Measurements from ENCODE around the gene OR52A1. TPM values are rescaled to one million over a fixed set of nuclear protein-coding genes. Genes with fewer than 3 reads are reported as not detected.
"Not testable (repeated sequence)": the region's sequence is repeated elsewhere in the genome, so short reads cannot be mapped to it uniquely, and the experiment has no call there.

The OR52A1 gene
- total RNA-seq, 1 experiment from 2014 or later: not detected

DNA sequence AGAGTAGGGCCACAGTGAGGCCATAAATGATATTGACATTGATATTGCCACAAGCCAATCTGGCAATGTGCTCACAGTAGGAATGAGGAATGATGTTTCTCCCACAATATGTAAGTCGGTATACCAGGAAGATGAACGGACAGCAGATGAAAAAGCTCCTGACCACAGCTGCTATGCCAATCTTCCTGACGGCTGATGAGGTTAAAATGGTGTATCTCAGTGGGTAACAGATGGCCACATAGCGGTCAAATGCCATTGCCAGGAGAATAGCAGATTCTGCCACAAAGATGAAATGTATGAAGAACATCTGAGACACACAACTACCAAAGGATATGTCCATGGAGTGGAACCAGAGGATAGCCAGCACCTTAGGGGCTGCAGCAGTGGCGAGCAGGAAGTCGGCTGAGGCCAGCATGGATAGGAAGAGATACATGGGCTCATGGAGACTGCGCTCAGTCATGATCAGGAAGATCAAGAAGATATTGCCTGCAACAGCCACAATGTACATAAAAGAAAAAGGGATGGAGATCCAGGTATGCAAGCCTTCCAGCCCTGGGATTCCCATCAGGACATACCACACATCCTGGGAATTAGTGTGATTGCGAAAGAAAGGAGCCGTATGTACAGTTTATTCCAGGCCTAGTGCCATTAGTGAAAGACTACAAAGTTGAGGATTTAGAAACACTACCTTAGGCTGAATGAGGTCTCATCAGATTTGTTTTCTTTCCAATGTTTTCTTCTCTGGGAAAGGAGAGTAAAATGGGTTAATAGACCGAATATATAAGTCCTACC lies 23.7 kb upstream of the OR52A1 start:
- H3K4me1 ChIP-seq (ENCODE audit: low read length): no peaks in the 10 kb centered on the region

DNA sequence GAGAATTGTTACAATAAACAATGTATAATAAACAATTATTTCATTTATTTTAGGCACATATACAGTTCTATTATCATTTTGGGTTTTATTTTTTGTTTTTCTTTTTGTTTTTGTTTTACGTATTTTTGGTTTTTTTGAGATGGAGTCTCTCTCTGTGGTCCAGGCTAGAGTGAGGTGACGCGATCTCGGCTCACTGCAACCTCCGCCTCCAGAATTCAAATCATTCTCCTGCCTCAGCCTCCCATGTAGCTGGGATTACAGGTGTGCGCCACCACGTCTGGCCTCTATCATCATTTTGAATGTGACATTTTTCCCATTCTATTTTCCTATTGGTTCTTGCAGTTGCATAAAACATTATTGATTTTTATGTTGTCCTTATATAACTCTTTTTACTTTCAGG lies 20.4 kb upstream of the OR52A1 start:
- Histone ChIP-seq H3K79me2 (ENCODE audit: low read length) (no peaks in the 10 kb centered on the region), H3K4me2 (ENCODE audit: low read depth, low read length, poor library complexity, severe bottlenecking) (no peak overlapping the region), H3K27ac (ENCODE audit: low read length) (no peak overlapping the region)

More for the DNA sequence above, 23.7 kb upstream of the OR52A1 start:
- Histone ChIP-seq H3K9ac (ENCODE audit: low read length) (no peak overlapping the region), H3K36me3 (ENCODE audit: insufficient read depth, low read length) (no peaks in the 10 kb centered on the region), H3K27me3 (ENCODE audit: low read length) (no peaks in the 10 kb centered on the region), H3K4me2 (ENCODE audit: low read depth, low read length, poor library complexity, severe bottlenecking) (no peak overlapping the region), H3K79me2 (ENCODE audit: low read length) (no peaks in the 10 kb centered on the region), H3K4me3 (ENCODE audit: low read length) (no peak overlapping the region), H4K20me1 (ENCODE audit: insufficient read depth, low read depth, low read length) (no peaks in the 10 kb centered on the region), H3K9me3 (ENCODE audit: low read length) (no peaks in the 10 kb centered on the region), H2AFZ (ENCODE audit: low read length) (no peak overlapping the region), H3K9me2 (replicated peaks; ENCODE audit: insufficient read depth, low read length) (no peaks in the 10 kb centered on the region), H3K27ac (ENCODE audit: low read length) (no peak overlapping the region)
- no peak for DNase-seq

DNA sequence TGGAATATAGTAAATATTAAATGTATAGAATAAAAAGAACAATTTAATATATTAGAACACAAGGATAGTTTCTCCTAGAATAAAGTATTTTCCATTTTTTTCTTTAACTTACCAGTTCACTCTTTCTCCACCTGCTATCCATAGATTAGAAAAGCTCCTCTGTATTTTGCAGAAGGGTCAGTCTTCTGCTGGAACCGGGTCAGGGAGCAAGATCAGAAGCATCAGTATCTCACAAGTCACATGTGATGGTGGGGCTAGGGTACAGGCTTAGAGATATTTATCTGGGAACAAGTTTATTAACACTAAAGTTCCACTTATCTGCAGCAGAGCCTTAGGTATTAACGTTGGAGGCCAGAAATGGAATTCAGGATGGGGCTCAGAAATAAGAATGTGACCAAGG lies 17.3 kb upstream of the OR52A1 start:
- Histone ChIP-seq H3K79me2 (ENCODE audit: low read length) (no peaks in the 10 kb centered on the region), H3K4me3 (ENCODE audit: low read length) (no peak overlapping the region), H2AFZ (ENCODE audit: low read length) (no peak overlapping the region), H3K9me2 (replicated peaks; ENCODE audit: insufficient read depth, low read length) (no peaks in the 10 kb centered on the region), H3K27ac (ENCODE audit: low read length) (no peak overlapping the region), H3K4me1 (ENCODE audit: low read length) (no peaks in the 10 kb centered on the region), H3K9me3 (ENCODE audit: low read length) (no peaks in the 10 kb centered on the region), H3K36me3 (ENCODE audit: insufficient read depth, low read length) (no peaks in the 10 kb centered on the region), H3K9ac (ENCODE audit: low read length) (no peak overlapping the region), H3K27me3 (ENCODE audit: low read length) (no peaks in the 10 kb centered on the region), H4K20me1 (ENCODE audit: insufficient read depth, low read depth, low read length) (no peaks in the 10 kb centered on the region), H3K4me2 (ENCODE audit: low read depth, low read length, poor library complexity, severe bottlenecking) (no peak overlapping the region)
- DNase-seq: no peak

More for the DNA sequence above, 20.4 kb upstream of the OR52A1 start:
- Histone ChIP-seq H3K9me2 (replicated peaks; ENCODE audit: insufficient read depth, low read length) (no peaks in the 10 kb centered on the region), H3K9me3 (ENCODE audit: low read length) (no peaks in the 10 kb centered on the region), H3K9ac (ENCODE audit: low read length) (no peak overlapping the region), H4K20me1 (ENCODE audit: insufficient read depth, low read depth, low read length) (no peaks in the 10 kb centered on the region), H3K27me3 (ENCODE audit: low read length) (no peaks in the 10 kb centered on the region), H2AFZ (ENCODE audit: low read length) (no peak overlapping the region), H3K36me3 (ENCODE audit: insufficient read depth, low read length) (no peaks in the 10 kb centered on the region), H3K4me1 (ENCODE audit: low read length) (no peaks in the 10 kb centered on the region), H3K4me3 (ENCODE audit: low read length) (no peak overlapping the region)
- DNase-seq: no peak

DNA sequence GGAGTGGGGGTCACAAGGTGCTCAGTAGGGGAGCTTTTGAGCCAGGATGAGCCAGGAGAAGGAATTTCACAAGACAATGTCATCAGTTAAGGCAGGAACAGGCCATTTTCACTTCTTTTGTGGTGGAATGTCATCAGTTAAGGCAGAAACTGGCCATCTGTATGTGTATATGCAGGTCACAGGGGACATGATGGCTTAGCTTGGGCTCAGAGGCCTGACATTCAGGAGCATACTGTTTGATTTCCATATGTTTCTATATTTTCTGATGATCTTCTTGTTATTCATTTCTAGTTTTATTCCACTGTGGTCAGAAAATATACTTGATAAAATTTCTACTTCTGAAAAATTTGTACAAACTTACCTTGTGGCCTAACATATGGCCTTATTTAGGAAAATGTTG lies 11.3 kb upstream of the OR52A1 start:
- not testable (repeated sequence) for H3K27ac ChIP-seq (ENCODE audit: low read length); H3K79me2 ChIP-seq (ENCODE audit: low read length); H3K9me2 ChIP-seq (replicated peaks; ENCODE audit: insufficient read depth, low read length); H3K4me2 ChIP-seq (ENCODE audit: low read depth, low read length, poor library complexity, severe bottlenecking); H3K9ac ChIP-seq (ENCODE audit: low read length); H3K27me3 ChIP-seq (ENCODE audit: low read length); DNase-seq; H3K4me1 ChIP-seq (ENCODE audit: low read length); H4K20me1 ChIP-seq (ENCODE audit: insufficient read depth, low read depth, low read length); H2AFZ ChIP-seq (ENCODE audit: low read length); H3K9me3 ChIP-seq (ENCODE audit: low read length); H3K36me3 ChIP-seq (ENCODE audit: insufficient read depth, low read length); H3K4me3 ChIP-seq (ENCODE audit: low read length)

DNA sequence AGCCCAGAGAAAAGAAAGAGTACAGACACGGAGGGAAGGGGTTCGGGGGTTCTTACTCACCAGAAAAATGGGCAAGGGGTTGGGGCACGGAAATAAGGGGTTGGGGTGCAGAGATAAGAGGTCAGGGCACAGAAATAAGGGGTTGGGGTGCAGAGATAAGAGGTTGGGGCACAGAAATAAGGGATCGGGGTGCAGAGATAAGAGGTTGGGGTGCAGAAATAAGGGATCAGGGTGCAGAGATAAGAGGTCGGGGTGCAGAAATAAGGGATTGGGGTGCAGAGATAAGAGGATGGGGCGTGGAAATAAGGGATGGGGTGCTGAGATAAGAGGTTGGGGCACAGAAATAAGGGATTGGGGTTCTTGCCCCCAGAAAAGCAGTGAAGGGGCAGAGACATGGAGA lies 10.2 kb upstream of the OR52A1 start:
- H3K79me2 ChIP-seq (ENCODE audit: low read length); H3K4me1 ChIP-seq (ENCODE audit: low read length); H3K9me2 ChIP-seq (replicated peaks; ENCODE audit: insufficient read depth, low read length); H4K20me1 ChIP-seq (ENCODE audit: insufficient read depth, low read depth, low read length); DNase-seq; H2AFZ ChIP-seq (ENCODE audit: low read length); H3K36me3 ChIP-seq (ENCODE audit: insufficient read depth, low read length); H3K9me3 ChIP-seq (ENCODE audit: low read length); H3K27me3 ChIP-seq (ENCODE audit: low read length); H3K4me3 ChIP-seq (ENCODE audit: low read length); H3K4me2 ChIP-seq (ENCODE audit: low read depth, low read length, poor library complexity, severe bottlenecking); H3K27ac ChIP-seq (ENCODE audit: low read length); H3K9ac ChIP-seq (ENCODE audit: low read length): not testable (repeated sequence)

DNA sequence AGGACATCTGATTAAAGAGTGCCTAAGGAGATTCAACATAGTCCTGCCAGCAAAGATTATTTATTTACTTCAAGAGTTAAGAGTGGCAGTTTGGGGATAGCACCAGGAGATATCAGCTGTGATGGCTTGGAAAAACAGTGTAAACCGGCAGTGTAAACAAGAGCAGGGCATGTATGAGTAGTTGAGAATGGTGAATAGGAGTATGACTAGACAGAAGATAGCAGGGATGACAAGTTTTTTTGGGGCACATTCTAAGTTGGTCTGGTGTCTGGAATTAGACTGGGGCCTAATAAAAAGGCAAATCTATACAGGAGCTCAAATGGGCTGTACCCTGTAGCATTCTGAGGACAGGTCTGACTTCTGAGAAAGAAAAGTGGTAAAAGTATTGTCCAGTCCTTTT lies 6.5 kb upstream of the OR52A1 start:
- not testable (repeated sequence) for H3K9ac ChIP-seq (ENCODE audit: low read length); H3K36me3 ChIP-seq (ENCODE audit: insufficient read depth, low read length); H3K9me3 ChIP-seq (ENCODE audit: low read length); H3K9me2 ChIP-seq (replicated peaks; ENCODE audit: insufficient read depth, low read length); DNase-seq; H3K4me2 ChIP-seq (ENCODE audit: low read depth, low read length, poor library complexity, severe bottlenecking); H3K4me3 ChIP-seq (ENCODE audit: low read length); H3K4me1 ChIP-seq (ENCODE audit: low read length); H3K27me3 ChIP-seq (ENCODE audit: low read length); H3K79me2 ChIP-seq (ENCODE audit: low read length); H3K27ac ChIP-seq (ENCODE audit: low read length); H2AFZ ChIP-seq (ENCODE audit: low read length); H4K20me1 ChIP-seq (ENCODE audit: insufficient read depth, low read depth, low read length)

DNA sequence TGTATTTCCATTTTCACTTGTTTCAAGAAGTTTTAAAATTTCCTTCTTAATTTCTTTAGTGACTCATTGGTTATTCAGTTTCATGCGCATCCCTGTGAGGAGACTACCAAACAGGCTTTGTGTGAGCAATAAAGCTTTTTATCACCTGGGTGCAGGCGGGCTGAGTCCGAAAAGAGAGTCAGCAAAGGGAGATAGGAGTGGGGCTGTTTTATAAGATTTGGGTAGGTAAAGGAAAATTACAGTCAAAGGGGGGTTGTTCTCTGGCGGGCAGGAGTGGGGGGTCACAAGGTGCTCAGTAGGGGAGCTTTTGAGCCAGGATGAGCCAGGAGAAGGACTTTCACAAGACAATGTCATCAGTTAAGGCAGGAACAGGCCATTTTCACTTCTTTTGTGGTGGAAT lies 5.7 kb upstream of the OR52A1 start:
- not testable (repeated sequence) for DNase-seq; H2AFZ ChIP-seq (ENCODE audit: low read length); H3K4me2 ChIP-seq (ENCODE audit: low read depth, low read length, poor library complexity, severe bottlenecking); H3K4me3 ChIP-seq (ENCODE audit: low read length); H3K9me3 ChIP-seq (ENCODE audit: low read length); H3K4me1 ChIP-seq (ENCODE audit: low read length); H3K79me2 ChIP-seq (ENCODE audit: low read length); H3K27ac ChIP-seq (ENCODE audit: low read length); H3K36me3 ChIP-seq (ENCODE audit: insufficient read depth, low read length); H4K20me1 ChIP-seq (ENCODE audit: insufficient read depth, low read depth, low read length); H3K27me3 ChIP-seq (ENCODE audit: low read length); H3K9ac ChIP-seq (ENCODE audit: low read length); H3K9me2 ChIP-seq (replicated peaks; ENCODE audit: insufficient read depth, low read length)

DNA sequence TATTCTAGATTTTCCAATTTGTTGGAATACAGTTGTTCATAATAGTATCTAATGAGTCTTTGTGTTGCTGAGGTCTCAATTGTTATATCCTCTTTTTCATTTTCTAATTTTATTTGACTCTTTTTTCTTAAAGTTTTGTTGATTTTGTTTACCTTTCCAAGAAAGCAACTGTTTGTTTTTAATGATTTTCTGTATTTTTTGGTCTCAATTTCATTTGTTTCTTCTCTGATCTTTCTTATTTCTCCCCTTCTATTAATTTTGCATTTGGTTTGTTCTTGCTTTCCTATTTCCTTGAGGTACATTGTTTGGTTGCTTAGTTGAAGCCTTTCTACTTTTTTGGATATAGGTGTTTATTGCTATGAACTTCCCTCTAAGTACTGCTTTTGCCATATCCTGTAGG lies 5.2 kb upstream of the OR52A1 start:
- Histone ChIP-seq H3K4me1 (ENCODE audit: low read length) (no peaks in the 10 kb centered on the region), H3K9ac (ENCODE audit: low read length) (no peak overlapping the region), H4K20me1 (ENCODE audit: insufficient read depth, low read depth, low read length) (no peaks in the 10 kb centered on the region), H3K79me2 (ENCODE audit: low read length) (no peaks in the 10 kb centered on the region), H3K4me3 (ENCODE audit: low read length) (no peak overlapping the region), H3K9me2 (replicated peaks; ENCODE audit: insufficient read depth, low read length) (no peaks in the 10 kb centered on the region), H3K4me2 (ENCODE audit: low read depth, low read length, poor library complexity, severe bottlenecking) (no peak overlapping the region), H3K9me3 (ENCODE audit: low read length) (no peaks in the 10 kb centered on the region), H3K27me3 (ENCODE audit: low read length) (no peaks in the 10 kb centered on the region), H2AFZ (ENCODE audit: low read length) (no peak overlapping the region), H3K27ac (ENCODE audit: low read length) (no peak overlapping the region), H3K36me3 (ENCODE audit: insufficient read depth, low read length) (no peaks in the 10 kb centered on the region)
- DNase-seq: no peak

All from Karpas-422 (cell line).